ENCODE data around the gene WDR72. TPM values are rescaled to one million over a fixed set of nuclear protein-coding genes. Genes with fewer than 3 reads are reported as not detected.

WDR72 gene
- total and polyA plus RNA-seq, 2 of the 8 experiments (the other 6 are each of a cell fraction or from before 2014, with no cell fraction given): 1.2 to 1.9 TPM

GRCh38 chr15:53758412-53758811 is 1.1 kb downstream of the WDR72 start (continued):
- TF ChIP-seq BACH1 (IDR thresholded peaks at IDR 0.05; ENCODE audit: low read length): no peak
- no peak for TF ChIP-seq USF2 (IDR thresholded peaks at IDR 0.05; ENCODE audit: low read length)
- TF ChIP-seq POLR2AphosphoS5 (IDR thresholded peaks at IDR 0.05; ENCODE audit: low read depth, low read length): no peak
- TF ChIP-seq POU5F1 (IDR thresholded peaks at IDR 0.05; ENCODE audit: low read depth, low read length): no peak
- no peak for TF ChIP-seq ATF3 (IDR thresholded peaks at IDR 0.05; ENCODE audit: insufficient read depth, low read depth, low read length)
- TF ChIP-seq CBX5 (IDR thresholded peaks at IDR 0.05; ENCODE audit: low read depth, low read length): no peak
- no peak for TF ChIP-seq MAX (IDR thresholded peaks at IDR 0.05)
